ENCODE data around the gene GPC1.
A peak's percentile ranks its signal among the peaks of the same experiment; 100 is the strongest.

Gene GPC1

GRCh38 chr2:240430595-240430994, 4.9 kb upstream of the GPC1 start:
- H3K9ac ChIP-seq: no peak overlapping the region
- no peak for TF ChIP-seq Cebpa-rat (IDR thresholded peaks at IDR 0.05)
- peaks cover 12% of the 10 kb centered on the region; the same call in 1 of the 2 replicates for H3K9me3 ChIP-seq
- no peak overlapping the region for H3K27ac ChIP-seq
- H3K27me3 ChIP-seq: peaks cover under 1% of the 10 kb centered on the region; the same call in 1 of the 2 replicates
- H3K4me2 ChIP-seq: no peak overlapping the region
- no peak overlapping the region for H3K4me3 ChIP-seq
- peaks cover under 1% of the 10 kb centered on the region; the same call in 1 of the 2 replicates for H4K20me1 ChIP-seq
- no peaks in the 10 kb centered on the region for H3K36me3 ChIP-seq
- peaks cover 13% of the 10 kb centered on the region for H3K4me1 ChIP-seq

DNA sequence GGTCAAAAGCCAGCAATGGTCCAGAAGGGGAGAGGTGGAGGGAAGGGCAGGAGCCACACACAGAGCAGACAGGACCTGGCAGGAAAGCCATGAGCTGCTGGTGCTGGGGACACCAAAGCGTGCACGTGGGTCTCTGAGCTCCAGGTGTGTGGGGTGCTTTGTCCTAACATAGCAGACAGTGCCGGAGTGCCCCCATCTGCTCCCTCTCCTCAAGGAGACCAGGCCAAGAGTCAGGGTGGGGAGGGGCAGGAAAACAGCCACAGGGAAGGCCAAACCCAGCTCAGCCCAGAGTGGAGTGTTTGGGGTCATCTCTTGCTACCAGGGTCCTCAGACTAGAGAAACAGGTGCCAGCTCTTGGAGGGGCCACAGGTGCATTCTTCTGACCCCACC, 4.2 kb upstream of the GPC1 start:
- H3K27ac ChIP-seq: no peak overlapping the region
- peaks cover 8% of the 10 kb centered on the region for H3K27me3 ChIP-seq
- H3K9ac ChIP-seq: no peak overlapping the region
- H3K4me1 ChIP-seq: peaks cover 16% of the 10 kb centered on the region
- no peak overlapping the region for H3K4me2 ChIP-seq
- no peaks in the 10 kb centered on the region for H3K36me3 ChIP-seq
- H4K20me1 ChIP-seq: peaks cover 7% of the 10 kb centered on the region
- no peak overlapping the region for H3K4me3 ChIP-seq
- peaks cover 6% of the 10 kb centered on the region; the same call in 1 of the 2 replicates for H3K9me3 ChIP-seq
- no peak for TF ChIP-seq Cebpa-rat (IDR thresholded peaks at IDR 0.05)

GRCh38 chr2:240431661-240432424, 3.6 kb upstream of the GPC1 start:
- no peak overlapping the region for H3K4me2 ChIP-seq
- peaks cover 13% of the 10 kb centered on the region for H3K27me3 ChIP-seq
- H3K27ac ChIP-seq: no peak overlapping the region
- H3K4me1 ChIP-seq: peaks cover 21% of the 10 kb centered on the region
- H3K4me3 ChIP-seq: no peak overlapping the region
- H3K36me3 ChIP-seq: no peaks in the 10 kb centered on the region
- TF ChIP-seq Cebpa-rat (IDR thresholded peaks at IDR 0.05): no peak
- no peak overlapping the region for H3K9ac ChIP-seq
- H4K20me1 ChIP-seq: peaks cover 13% of the 10 kb centered on the region
- H3K9me3 ChIP-seq: peaks cover under 1% of the 10 kb centered on the region; the same call in 1 of the 2 replicates

- H3K27me3 ChIP-seq: peaks cover 19% of the 10 kb centered on the region
- no peaks in the 10 kb centered on the region for H3K36me3 ChIP-seq
- peaks cover 27% of the 10 kb centered on the region for H3K4me1 ChIP-seq
- no peaks in the 10 kb centered on the region for H3K9me3 ChIP-seq
- no peak overlapping the region for H3K9ac ChIP-seq
- H4K20me1 ChIP-seq: peaks cover 18% of the 10 kb centered on the region
- no peak overlapping the region for H3K4me2 ChIP-seq
- TF ChIP-seq Cebpa-rat (IDR thresholded peaks at IDR 0.05): no peak
- no peak overlapping the region for H3K4me3 ChIP-seq
- H3K27ac ChIP-seq: no peak overlapping the region
Measured at GRCh38 chr2:240432430-240432819, 3.0 kb upstream of the GPC1 start.

DNA sequence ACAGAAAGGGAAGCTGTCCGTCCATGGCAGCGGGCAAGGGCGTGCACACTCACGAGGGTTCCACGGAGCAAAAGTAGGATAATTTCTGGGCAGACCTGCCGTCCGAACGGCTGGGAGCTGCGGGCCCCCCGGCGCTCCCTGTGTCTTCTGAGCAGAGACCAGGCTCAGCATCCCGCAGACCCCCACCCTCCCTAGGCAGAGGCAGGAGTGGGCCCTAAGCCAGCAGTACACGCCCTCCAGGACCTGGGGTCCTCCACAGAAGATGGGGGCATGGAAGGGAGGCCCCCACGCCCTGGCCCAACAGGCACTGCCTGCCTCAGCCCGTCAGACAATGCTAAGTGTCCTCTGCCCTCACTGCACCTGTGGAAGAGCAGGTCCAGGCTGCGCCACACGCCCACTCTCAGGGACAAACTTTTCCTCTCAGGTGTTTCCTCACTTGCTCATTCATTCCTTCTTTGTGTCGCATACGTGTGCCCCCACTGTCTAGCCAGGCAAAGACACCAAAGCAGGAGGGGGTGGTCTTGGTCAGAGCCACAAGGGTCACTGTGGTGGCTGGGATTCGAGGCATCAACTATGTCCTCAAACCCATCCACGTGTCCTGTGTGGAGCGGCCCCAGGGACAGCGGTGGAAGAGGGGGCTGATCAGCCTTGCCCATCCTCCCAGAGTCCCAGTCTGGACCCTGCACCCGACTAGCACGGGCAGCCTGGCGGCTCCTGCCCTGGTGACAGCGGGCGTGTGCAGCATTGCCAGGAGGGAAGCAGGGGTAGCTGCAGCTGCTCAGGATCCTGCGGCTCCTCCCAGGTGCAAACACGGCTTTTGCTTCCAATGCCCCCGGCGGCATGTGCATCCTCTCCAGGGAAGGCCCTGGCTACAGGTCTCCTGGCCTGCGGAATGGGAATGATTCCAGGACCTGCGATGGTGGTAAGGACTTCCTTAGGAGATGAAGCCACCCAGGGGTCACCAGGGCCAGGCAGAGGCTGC, 2.4 kb upstream of the GPC1 start:
- Histone ChIP-seq H3K27ac (no peak overlapping the region), H3K4me3 (no peak overlapping the region), H3K9ac (no peak overlapping the region)

DNA sequence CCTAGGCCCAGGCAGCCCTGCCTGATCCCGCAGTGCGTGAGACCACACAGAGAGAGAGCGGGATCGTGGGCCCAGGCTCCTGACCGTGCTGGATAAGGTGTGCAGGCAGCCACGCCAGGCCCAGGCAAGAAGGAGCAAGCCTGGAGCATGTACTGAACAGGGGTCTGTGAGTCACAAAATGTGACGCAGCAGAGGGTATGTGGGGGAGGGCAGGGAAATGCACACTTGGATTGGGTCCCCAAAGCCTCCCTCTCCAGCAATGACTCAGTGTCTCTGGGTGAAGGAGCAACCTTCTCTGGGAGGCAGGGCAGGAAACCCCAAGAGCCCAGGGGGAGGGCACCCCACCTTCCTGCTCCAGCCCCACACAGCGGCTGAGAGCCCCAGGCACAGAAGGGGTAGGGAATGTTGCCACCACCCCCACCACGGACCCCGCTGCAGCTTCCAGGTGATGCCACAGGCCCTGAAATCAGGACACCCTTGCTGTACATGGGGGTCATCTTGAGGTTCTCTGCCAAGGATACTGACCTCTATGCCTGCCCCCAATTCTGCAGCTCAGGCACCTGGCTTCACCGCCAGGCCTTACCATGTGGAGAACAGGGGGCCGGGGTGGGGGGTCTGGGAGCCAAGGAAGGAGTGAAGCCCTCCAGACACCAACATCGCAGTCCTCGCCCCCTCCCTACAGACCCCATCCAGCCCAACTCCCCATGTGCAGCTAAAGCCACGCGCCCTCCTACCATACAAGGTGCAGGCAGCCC, 1.3 kb upstream of the GPC1 start:
- H3K4me1 ChIP-seq: peaks cover 32% of the 10 kb centered on the region
- H3K36me3 ChIP-seq: no peaks in the 10 kb centered on the region
- TF ChIP-seq Cebpa-rat (IDR thresholded peaks at IDR 0.05): no peak
- peak overlapping the region; percentile 79 for H3K4me3 ChIP-seq
- H3K27ac ChIP-seq: peak overlapping the region; percentile 68; the same call in 1 of the 2 replicates
- H3K4me2 ChIP-seq: peak overlapping the region; percentile 88
- H3K9ac ChIP-seq: peak overlapping the region; percentile 78; the same call in 1 of the 2 replicates
- no peaks in the 10 kb centered on the region for H3K9me3 ChIP-seq
- H4K20me1 ChIP-seq: peaks cover 26% of the 10 kb centered on the region
- peaks cover 27% of the 10 kb centered on the region for H3K27me3 ChIP-seq

More for the DNA sequence above, 2.4 kb upstream of the GPC1 start:
- Histone ChIP-seq H3K27me3 (peaks cover 26% of the 10 kb centered on the region), H4K20me1 (peaks cover 25% of the 10 kb centered on the region), H3K36me3 (no peaks in the 10 kb centered on the region), H3K4me2 (peak overlapping the region; percentile 88; the same call in 1 of the 2 replicates), H3K9me3 (no peaks in the 10 kb centered on the region), H3K4me1 (peaks cover 31% of the 10 kb centered on the region)
- no peak for TF ChIP-seq Cebpa-rat (IDR thresholded peaks at IDR 0.05)

GRCh38 chr2:240434728-240435456, 571 bp upstream of the GPC1 start:
- Histone ChIP-seq H4K20me1 (peaks cover 26% of the 10 kb centered on the region), H3K27ac (peak overlapping the region; percentile 68), H3K36me3 (no peaks in the 10 kb centered on the region), H3K9ac (peak overlapping the region; percentile 78), H3K4me3 (peak overlapping the region; percentile 79), H3K9me3 (no peaks in the 10 kb centered on the region), H3K27me3 (peaks cover 27% of the 10 kb centered on the region), H3K4me1 (peaks cover 32% of the 10 kb centered on the region), H3K4me2 (peak overlapping the region; percentile 88)
- TF ChIP-seq Cebpa-rat (IDR thresholded peaks at IDR 0.05): no peak

- Histone ChIP-seq H3K9me3 (no peaks in the 10 kb centered on the region), H3K4me3 (peak overlapping the region; percentile 79), H3K4me2 (peak overlapping the region; percentile 100), H3K36me3 (no peaks in the 10 kb centered on the region), H3K4me1 (peaks cover 32% of the 10 kb centered on the region), H3K27ac (0 out of 2 replicates have a peak overlapping the region, but pooled peaks have one; percentile 11), H3K9ac (peak overlapping the region; percentile 77), H4K20me1 (peaks cover 26% of the 10 kb centered on the region), H3K27me3 (peaks cover 27% of the 10 kb centered on the region)
- no peak for TF ChIP-seq Cebpa-rat (IDR thresholded peaks at IDR 0.05)
Measured at GRCh38 chr2:240435948-240436682, 652 bp downstream of the GPC1 start.

All from BLaER1 (cell line).